Astrocyte (in vitro differentiated cells and primary cell): ENCODE measurements around the gene TDRD1. TPM values are rescaled to one million over a fixed set of nuclear protein-coding genes. Genes with fewer than 3 reads are reported as not detected.

Source experiments
- DNase-seq: peaks from one replicate; pipeline ENCODE4 v3.0.0-alpha.2; 2010; ENCODE audit warnings: low read depth
- FAIRE-seq: peaks from 2 replicates; lab custom pipeline; 2011; peaks lifted over from hg19 to GRCh38; lab: Jason Lieb, UNC
- H2AFZ ChIP-seq: 2 replicates; pipeline ENCODE4 v1.6.0; 2012; ENCODE audit warnings: low read depth, low read length, inconsistent platforms
- H3K27ac ChIP-seq: 2 replicates; pipeline ENCODE4 v1.5.1; 2011; ENCODE audit warnings: low read depth, low read length, inconsistent platforms
- H3K27me3 ChIP-seq: 2 replicates; pipeline ENCODE4 v1.6.0; 2011; ENCODE audit warnings: low read length, inconsistent platforms; ENCODE audit not compliant: insufficient read depth
- H3K36me3 ChIP-seq: 2 replicates; pipeline ENCODE4 v1.5.1; 2011; ENCODE audit warnings: low read length, inconsistent platforms; ENCODE audit not compliant: insufficient read depth
- H3K4me1 ChIP-seq: 2 replicates; pipeline ENCODE4 v1.5.1; 2011; ENCODE audit warnings: low read length, inconsistent platforms; ENCODE audit not compliant: insufficient read depth
- H3K4me2 ChIP-seq: 2 replicates; pipeline ENCODE4 v1.6.0; 2012; ENCODE audit warnings: low read length, inconsistent platforms
- H3K4me3 ChIP-seq: 2 replicates; pipeline ENCODE4 v1.5.1; 2011; ENCODE audit warnings: low read depth, mild to moderate bottlenecking, low read length, inconsistent platforms; ENCODE audit not compliant: insufficient read depth
- H3K79me2 ChIP-seq: 2 replicates; pipeline ENCODE4 v1.6.0; 2012; ENCODE audit warnings: mild to moderate bottlenecking, low read length, inconsistent platforms; ENCODE audit not compliant: insufficient read depth
- H3K9ac ChIP-seq: 2 replicates; pipeline ENCODE4 v1.6.0; 2012; ENCODE audit warnings: mild to moderate bottlenecking, low read length, inconsistent platforms
- H3K9me3 ChIP-seq: 2 replicates; pipeline ENCODE4 v1.5.1; 2012; ENCODE audit warnings: low read depth, mild to moderate bottlenecking, low read length, inconsistent platforms; ENCODE audit not compliant: insufficient read depth
- H4K20me1 ChIP-seq: 2 replicates; pipeline ENCODE4 v1.6.0; 2012; ENCODE audit warnings: low read length, inconsistent platforms; ENCODE audit not compliant: insufficient read depth
- H3K27ac Mint-ChIP-seq: one replicate; pipeline ENCODE4 v1.8.0; 2021; ENCODE audit warnings: mild to moderate bottlenecking, mixed read lengths; ENCODE audit not compliant: unreplicated experiment
- H3K27me3 Mint-ChIP-seq: one replicate; pipeline ENCODE4 v1.8.0; 2021; ENCODE audit warnings: low read depth, mixed read lengths; ENCODE audit not compliant: unreplicated experiment
- H3K36me3 Mint-ChIP-seq: one replicate; pipeline ENCODE4 v1.8.0; 2021; ENCODE audit warnings: low read depth, mixed read lengths; ENCODE audit not compliant: unreplicated experiment
- H3K4me1 Mint-ChIP-seq: one replicate; pipeline ENCODE4 v1.8.0; 2021; ENCODE audit warnings: low read depth, mixed read lengths; ENCODE audit not compliant: unreplicated experiment
- H3K4me3 Mint-ChIP-seq: one replicate; pipeline ENCODE4 v1.8.0; 2021; ENCODE audit warnings: mild to moderate bottlenecking, moderate library complexity, mixed read lengths; ENCODE audit not compliant: unreplicated experiment
- H3K9me3 Mint-ChIP-seq: one replicate; pipeline ENCODE4 v1.8.0; 2021; ENCODE audit warnings: mild to moderate bottlenecking, mixed read lengths; ENCODE audit not compliant: unreplicated experiment
- EZH2 ChIP-seq: IDR thresholded peaks from 2 replicates; pipeline ENCODE4 v1.6.1; 2012; ENCODE audit warnings: mild to moderate bottlenecking, low read length, inconsistent platforms; ENCODE audit not compliant: insufficient read depth
- total RNA-seq: library from RNA; stranded (reverse); gene quantifications from 2 replicates; pipeline ENCODE4 v1.2.1, GENCODE V29; 2021
- TF ChIP-seq, protein P1 (sequence below): IDR thresholded peaks from 2 replicates; pipeline ENCODE4 v1.5.1; 2011; ENCODE audit warnings: low read depth, mild to moderate bottlenecking, inconsistent platforms, low read length, moderate library complexity; ENCODE audit not compliant: insufficient read depth

The TDRD1 gene
- total RNA-seq, 1 donor from 2014 or later, result not detected

DNA sequence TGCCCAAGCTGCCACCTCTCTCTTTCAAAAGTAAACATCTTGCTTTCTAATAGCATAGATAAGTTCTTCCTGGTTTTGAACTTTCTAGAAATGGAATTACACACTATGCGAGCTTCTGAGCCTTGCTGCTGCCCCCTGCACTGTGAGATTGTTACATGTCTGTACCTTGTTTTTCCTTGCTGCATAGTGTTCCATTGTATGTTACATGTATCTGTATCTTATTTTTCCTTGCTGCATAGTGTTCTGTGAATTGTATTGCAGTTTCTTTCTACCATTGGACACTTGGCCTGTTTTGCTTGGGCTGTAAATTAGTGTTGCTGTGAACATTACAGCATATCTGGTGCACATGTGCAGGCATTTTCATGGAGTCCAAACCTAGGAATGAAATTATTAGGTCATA is 35.9 kb downstream of the TDRD1 start:
- no peaks in the 10 kb centered on the region for H3K36me3 ChIP-seq
- Mint-ChIP-seq H3K36me3 (no peaks in the 10 kb centered on the region), H3K4me1 (peaks cover 9% of the 10 kb centered on the region), H3K27ac (no peak overlapping the region), H3K9me3 (no peaks in the 10 kb centered on the region), H3K4me3 (no peak overlapping the region), H3K27me3 (peaks cover 5% of the 10 kb centered on the region)
- TF ChIP-seq, protein P1, sequence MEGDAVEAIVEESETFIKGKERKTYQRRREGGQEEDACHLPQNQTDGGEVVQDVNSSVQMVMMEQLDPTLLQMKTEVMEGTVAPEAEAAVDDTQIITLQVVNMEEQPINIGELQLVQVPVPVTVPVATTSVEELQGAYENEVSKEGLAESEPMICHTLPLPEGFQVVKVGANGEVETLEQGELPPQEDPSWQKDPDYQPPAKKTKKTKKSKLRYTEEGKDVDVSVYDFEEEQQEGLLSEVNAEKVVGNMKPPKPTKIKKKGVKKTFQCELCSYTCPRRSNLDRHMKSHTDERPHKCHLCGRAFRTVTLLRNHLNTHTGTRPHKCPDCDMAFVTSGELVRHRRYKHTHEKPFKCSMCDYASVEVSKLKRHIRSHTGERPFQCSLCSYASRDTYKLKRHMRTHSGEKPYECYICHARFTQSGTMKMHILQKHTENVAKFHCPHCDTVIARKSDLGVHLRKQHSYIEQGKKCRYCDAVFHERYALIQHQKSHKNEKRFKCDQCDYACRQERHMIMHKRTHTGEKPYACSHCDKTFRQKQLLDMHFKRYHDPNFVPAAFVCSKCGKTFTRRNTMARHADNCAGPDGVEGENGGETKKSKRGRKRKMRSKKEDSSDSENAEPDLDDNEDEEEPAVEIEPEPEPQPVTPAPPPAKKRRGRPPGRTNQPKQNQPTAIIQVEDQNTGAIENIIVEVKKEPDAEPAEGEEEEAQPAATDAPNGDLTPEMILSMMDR, result no peak
- no peak for TF ChIP-seq EZH2
- H4K20me1 ChIP-seq, result no peaks in the 10 kb centered on the region
- H3K27me3 ChIP-seq, result peaks cover 7% of the 10 kb centered on the region
- H3K4me2 ChIP-seq, result no peak overlapping the region
- H2AFZ ChIP-seq, result no peak overlapping the region
- H3K4me1 ChIP-seq, result no peaks in the 10 kb centered on the region
- H3K9ac ChIP-seq, result no peak overlapping the region
- H3K27ac ChIP-seq, result no peak overlapping the region
- no peak for DNase-seq
- no peak overlapping the region for H3K4me3 ChIP-seq
- no peaks in the 10 kb centered on the region for H3K79me2 ChIP-seq
- no peak for FAIRE-seq
- H3K9me3 ChIP-seq, result no peaks in the 10 kb centered on the region

DNA sequence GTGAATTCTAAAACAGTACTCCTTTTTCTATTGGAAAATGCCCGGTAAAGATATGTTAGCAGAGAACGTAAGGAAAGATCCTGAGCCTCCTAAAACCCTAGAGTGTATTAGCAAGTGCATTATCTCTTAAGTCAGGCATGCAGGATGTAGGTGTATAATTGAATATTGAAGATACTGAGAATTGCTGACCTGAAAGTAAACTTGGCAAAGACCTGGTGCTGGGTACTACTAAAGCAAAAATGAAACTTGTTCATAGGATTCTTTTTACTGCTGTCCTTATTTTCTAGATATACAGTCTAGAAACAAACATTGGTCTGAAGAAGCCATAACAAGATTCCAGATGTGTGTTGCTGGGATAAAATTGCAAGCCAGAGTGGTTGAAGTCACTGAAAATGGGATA is 41.1 kb downstream of the TDRD1 start:
- peaks cover 4% of the 10 kb centered on the region for H3K9me3 Mint-ChIP-seq
- no peak for TF ChIP-seq EZH2
- TF ChIP-seq, protein P1, result no peak
- Histone ChIP-seq H3K27ac (no peak overlapping the region), H3K4me1 (no peaks in the 10 kb centered on the region), H3K36me3 (no peaks in the 10 kb centered on the region), H3K4me2 (no peak overlapping the region), H3K9me3 (no peaks in the 10 kb centered on the region), H3K27me3 (peaks cover 26% of the 10 kb centered on the region), H4K20me1 (no peaks in the 10 kb centered on the region), H3K9ac (no peak overlapping the region), H3K4me3 (no peak overlapping the region), H3K79me2 (no peaks in the 10 kb centered on the region), H2AFZ (no peak overlapping the region)
- DNase-seq (no peak), FAIRE-seq (peak; percentile 43)
- H3K27me3 Mint-ChIP-seq, result peaks cover 26% of the 10 kb centered on the region
- peaks cover 9% of the 10 kb centered on the region for H3K4me1 Mint-ChIP-seq
- H3K4me3 Mint-ChIP-seq, result no peak overlapping the region
- no peak overlapping the region for H3K27ac Mint-ChIP-seq
- no peaks in the 10 kb centered on the region for H3K36me3 Mint-ChIP-seq

DNA sequence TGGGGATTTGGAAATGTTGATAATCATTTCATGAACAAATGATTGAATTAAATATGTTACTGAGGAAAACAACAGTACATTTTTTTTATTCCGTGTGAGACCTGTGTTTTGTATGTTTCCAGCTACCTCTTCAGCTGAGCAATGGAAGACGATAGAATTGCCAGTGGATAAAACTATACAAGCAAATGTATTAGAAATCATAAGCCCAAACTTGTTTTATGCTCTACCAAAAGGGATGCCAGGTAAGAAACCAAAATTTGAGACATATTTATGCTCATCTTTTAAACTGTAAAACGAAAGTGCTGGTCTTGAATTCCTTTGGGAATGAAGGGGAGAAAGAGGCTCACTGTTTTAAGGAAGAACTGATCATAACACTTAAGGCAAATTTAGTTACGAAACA is 42.1 kb downstream of the TDRD1 start:
- H3K4me1 ChIP-seq, result no peaks in the 10 kb centered on the region
- H3K36me3 ChIP-seq, result no peaks in the 10 kb centered on the region
- Mint-ChIP-seq H3K4me3 (no peak overlapping the region), H3K27ac (no peak overlapping the region), H3K36me3 (no peaks in the 10 kb centered on the region), H3K9me3 (peaks cover 4% of the 10 kb centered on the region), H3K27me3 (peaks cover 28% of the 10 kb centered on the region), H3K4me1 (peaks cover 9% of the 10 kb centered on the region)
- peaks cover 28% of the 10 kb centered on the region for H3K27me3 ChIP-seq
- no peak overlapping the region for H3K4me3 ChIP-seq
- DNase-seq (no peak), FAIRE-seq (peak; percentile 20)
- H3K9me3 ChIP-seq, result no peaks in the 10 kb centered on the region
- H3K27ac ChIP-seq, result no peak overlapping the region
- no peaks in the 10 kb centered on the region for H3K79me2 ChIP-seq
- H3K9ac ChIP-seq, result no peak overlapping the region
- no peaks in the 10 kb centered on the region for H4K20me1 ChIP-seq
- no peak overlapping the region for H3K4me2 ChIP-seq
- H2AFZ ChIP-seq, result no peak overlapping the region
- TF ChIP-seq, protein P1, result no peak
- TF ChIP-seq EZH2, result no peak
